DOHH2 (cell line): ENCODE results near the gene MYO7B.

Experiments used
- H3F3A ChIP-seq: fragments of 200-600 bp; sonication (generic), shearing (Covaris generic); 2 replicates; pipeline ENCODE4 v1.6.0; 2016; ENCODE audit warnings: antibody characterized with exemption, mild to moderate bottlenecking; ENCODE audit not compliant: control insufficient read depth, insufficient read depth
- H3K27ac ChIP-seq: fragments of 200-600 bp; sonication (generic); 2 replicates; pipeline ENCODE4 v1.5.1; 2014; ENCODE audit warnings: low read depth, mild to moderate bottlenecking, low read length, moderate library complexity
- H3K27me3 ChIP-seq: fragments of 200-600 bp; sonication (generic); 2 replicates; pipeline ENCODE4 v1.6.1; 2014; ENCODE audit warnings: mild to moderate bottlenecking, low read length, mixed read lengths; ENCODE audit not compliant: control insufficient read depth
- H3K36me3 ChIP-seq: fragments of 200-600 bp; sonication (generic); 2 replicates; pipeline ENCODE4 v1.6.1; 2014; ENCODE audit warnings: mild to moderate bottlenecking, low read length, moderate library complexity, mixed read lengths; ENCODE audit not compliant: control insufficient read depth
- H3K4me1 ChIP-seq: fragments of 200-600 bp; sonication (generic); 2 replicates; pipeline ENCODE4 v1.6.1; 2014; ENCODE audit warnings: mild to moderate bottlenecking, low read length, mixed read lengths; ENCODE audit not compliant: control insufficient read depth
- H3K4me2 ChIP-seq: fragments of 200-600 bp; sonication (generic); 2 replicates; pipeline ENCODE4 v1.6.0; 2014; ENCODE audit warnings: mild to moderate bottlenecking, low read length, moderate library complexity
- H3K4me3 ChIP-seq: fragments of 200-600 bp; sonication (generic); 2 replicates; pipeline ENCODE4 v1.5.1; 2014; ENCODE audit warnings: mild to moderate bottlenecking, low read length, mixed read lengths
- H3K79me2 ChIP-seq: fragments of 200-600 bp; sonication (generic); 2 replicates; pipeline ENCODE4 v1.6.1; 2014; ENCODE audit warnings: mild to moderate bottlenecking, low read length, mixed read lengths; ENCODE audit not compliant: control insufficient read depth
- H3K9me2 ChIP-seq: fragments of 200-600 bp; sonication (generic); replicated peaks from 2 replicates; pipeline ENCODE4 v1.6.1; 2014; ENCODE audit warnings: mild to moderate bottlenecking, low read length, mixed read lengths; ENCODE audit not compliant: control insufficient read depth
- H3K9me3 ChIP-seq: fragments of 200-600 bp; sonication (generic); 2 replicates; pipeline ENCODE4 v1.6.1; 2014; ENCODE audit warnings: antibody characterized with exemption, low read length, mixed read lengths; ENCODE audit not compliant: control insufficient read depth, insufficient read depth
- H4K20me1 ChIP-seq: fragments of 200-600 bp; sonication (generic); 2 replicates; pipeline ENCODE4 v1.6.0; 2014; ENCODE audit warnings: low read depth, mild to moderate bottlenecking, antibody characterized with exemption, low read length, moderate library complexity; ENCODE audit not compliant: control insufficient read depth, insufficient read depth
- CTCF ChIP-seq: fragments of 200-600 bp; sonication (generic); IDR thresholded peaks from one replicate; pipeline ENCODE4 v1.5.1; 2014; ENCODE audit warnings: antibody characterized with exemption, mild to moderate bottlenecking, low read depth, low read length; ENCODE audit not compliant: poor library complexity, severe bottlenecking
- EZH2phosphoT487 ChIP-seq: fragments of 200-600 bp; sonication (generic); IDR thresholded peaks from 2 replicates; pipeline ENCODE4 v1.6.1; 2017; ENCODE audit warnings: borderline replicate concordance, mild to moderate bottlenecking, antibody characterized with exemption, low read length, moderate library complexity, mixed read lengths

The MYO7B gene

GRCh38 chr2:127661949-127662510 is 126.5 kb downstream of the MYO7B start:
- TF ChIP-seq EZH2phosphoT487 (no peak), CTCF (no peak)
- no peak overlapping the region for H3K27ac ChIP-seq
- H3K4me2 ChIP-seq = no peak overlapping the region
- no peaks in the 10 kb centered on the region for H3K9me2 ChIP-seq
- no peaks in the 10 kb centered on the region for H3K9me3 ChIP-seq
- H3K27me3 ChIP-seq = peaks cover 14% of the 10 kb centered on the region; the same call in 1 of the 2 replicates
- H4K20me1 ChIP-seq = no peaks in the 10 kb centered on the region
- H3K36me3 ChIP-seq = no peaks in the 10 kb centered on the region
- H3K4me3 ChIP-seq = no peak overlapping the region
- H3F3A ChIP-seq = no peaks in the 10 kb centered on the region
- no peaks in the 10 kb centered on the region for H3K79me2 ChIP-seq
- no peaks in the 10 kb centered on the region for H3K4me1 ChIP-seq

GRCh38 chr2:127662937-127663565 is 127.6 kb downstream of the MYO7B start:
- Histone ChIP-seq H3K27me3 (peaks cover 14% of the 10 kb centered on the region; the same call in 1 of the 2 replicates), H3K9me3 (no peaks in the 10 kb centered on the region), H3K27ac (no peak overlapping the region), H3K79me2 (no peaks in the 10 kb centered on the region), H3K4me2 (no peak overlapping the region), H3K4me1 (no peaks in the 10 kb centered on the region), H3K36me3 (no peaks in the 10 kb centered on the region), H3K9me2 (no peaks in the 10 kb centered on the region), H4K20me1 (no peaks in the 10 kb centered on the region), H3K4me3 (no peak overlapping the region), H3F3A (no peaks in the 10 kb centered on the region)
- TF ChIP-seq CTCF = no peak
- no peak for TF ChIP-seq EZH2phosphoT487

GRCh38 chr2:127663566-127664064 is 128.1 kb downstream of the MYO7B start:
- H4K20me1 ChIP-seq = no peaks in the 10 kb centered on the region
- no peak overlapping the region for H3K4me3 ChIP-seq
- no peaks in the 10 kb centered on the region for H3K9me3 ChIP-seq
- no peak overlapping the region for H3K27ac ChIP-seq
- no peaks in the 10 kb centered on the region for H3F3A ChIP-seq
- H3K79me2 ChIP-seq = no peaks in the 10 kb centered on the region
- TF ChIP-seq EZH2phosphoT487 = no peak
- no peak for TF ChIP-seq CTCF
- H3K36me3 ChIP-seq = no peaks in the 10 kb centered on the region
- peaks cover 14% of the 10 kb centered on the region; the same call in 1 of the 2 replicates for H3K27me3 ChIP-seq
- no peaks in the 10 kb centered on the region for H3K4me1 ChIP-seq
- no peak overlapping the region for H3K4me2 ChIP-seq
- H3K9me2 ChIP-seq = no peaks in the 10 kb centered on the region
